AG04450 (cell line): Measurements from ENCODE around the gene MOB2. TPM values are rescaled to one million over a fixed set of nuclear protein-coding genes. Genes with fewer than 3 reads are reported as not detected.

Source experiments
- CTCF ChIA-PET: fragments of 300-600, 350-600 bp; formaldehyde crosslinking; extraction: SDS; loops from one replicate; lab custom pipeline; 2022; ENCODE audit warnings: antibody characterized with exemption, inconsistent platforms; lab: Charles Lee
- POLR2A ChIA-PET: fragments of 350-600 bp; formaldehyde crosslinking; extraction: SDS; loops from one replicate; lab custom pipeline; 2021; ENCODE audit warnings: antibody characterized with exemption, inconsistent platforms; lab: Yijun Ruan, JAX
- DNase-seq: peaks from one replicate; pipeline ENCODE4 v3.0.0-alpha.2; 2011; ENCODE audit warnings: low read depth, low spot score
- H3K27ac ChIP-seq: one replicate; pipeline ENCODE4 v1.5.1; 2012; ENCODE audit warnings: low read depth, low read length, control low read depth
- H3K27me3 ChIP-seq: one replicate; pipeline ENCODE4 v1.6.0; 2012; ENCODE audit warnings: low read length; ENCODE audit not compliant: control insufficient read depth, insufficient read depth
- H3K4me3 ChIP-seq: 2 replicates; pipeline ENCODE4 v1.5.1; 2011; ENCODE audit warnings: mild to moderate bottlenecking, low read depth, low read length, control low read depth
- H3K9me3 ChIP-seq: 2 replicates; pipeline ENCODE4 v1.5.1; 2012; ENCODE audit warnings: low read length; ENCODE audit not compliant: control insufficient read depth, insufficient read depth
- polyA plus RNA-seq: library from polyadenylated mRNA; depleted of rRNA; stranded (reverse); fragments of >200 nt; gene quantifications from 2 replicates; pipeline ENCODE4 v1.2.3, GENCODE V29; 2011
- TF ChIP-seq, protein P1 (sequence below): IDR thresholded peaks from 2 replicates; pipeline ENCODE4 v1.5.1; 2011; ENCODE audit warnings: low read depth, low read length, control low read depth, inconsistent platforms

MOB2 gene
- polyA plus RNA-seq, 1 experiment, result 19.9 TPM

DNA sequence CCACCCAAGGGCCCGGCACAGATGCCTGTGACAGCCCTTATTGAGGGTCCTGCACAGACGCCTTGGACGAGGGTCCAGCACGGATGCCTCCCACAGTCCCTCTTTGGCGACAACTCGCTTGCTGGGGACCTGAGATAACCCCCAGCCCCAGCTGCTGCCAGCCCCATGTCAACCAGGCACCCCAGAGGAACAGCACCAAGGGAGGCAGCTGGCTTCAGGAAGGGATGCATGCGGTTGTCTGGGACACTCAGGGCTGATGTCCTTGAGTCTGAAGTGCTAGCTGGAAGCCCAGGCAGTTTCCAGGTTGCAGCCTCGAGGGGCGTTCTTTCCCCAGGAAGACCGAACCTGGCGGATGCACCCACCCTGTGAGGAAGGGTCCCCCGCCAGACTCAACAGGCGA, 33.8 kb downstream of the MOB2 start:
- POLR2A ChIA-PET, result no interaction called here
- no peak for DNase-seq
- CTCF ChIA-PET, result no interaction called here
- Histone ChIP-seq H3K4me3 (no peak overlapping the region), H3K27ac (no peak overlapping the region), H3K9me3 (no peaks in the 10 kb centered on the region; the same call in 1 of the 2 replicates), H3K27me3 (no peaks in the 10 kb centered on the region)
- TF ChIP-seq, protein P1, sequence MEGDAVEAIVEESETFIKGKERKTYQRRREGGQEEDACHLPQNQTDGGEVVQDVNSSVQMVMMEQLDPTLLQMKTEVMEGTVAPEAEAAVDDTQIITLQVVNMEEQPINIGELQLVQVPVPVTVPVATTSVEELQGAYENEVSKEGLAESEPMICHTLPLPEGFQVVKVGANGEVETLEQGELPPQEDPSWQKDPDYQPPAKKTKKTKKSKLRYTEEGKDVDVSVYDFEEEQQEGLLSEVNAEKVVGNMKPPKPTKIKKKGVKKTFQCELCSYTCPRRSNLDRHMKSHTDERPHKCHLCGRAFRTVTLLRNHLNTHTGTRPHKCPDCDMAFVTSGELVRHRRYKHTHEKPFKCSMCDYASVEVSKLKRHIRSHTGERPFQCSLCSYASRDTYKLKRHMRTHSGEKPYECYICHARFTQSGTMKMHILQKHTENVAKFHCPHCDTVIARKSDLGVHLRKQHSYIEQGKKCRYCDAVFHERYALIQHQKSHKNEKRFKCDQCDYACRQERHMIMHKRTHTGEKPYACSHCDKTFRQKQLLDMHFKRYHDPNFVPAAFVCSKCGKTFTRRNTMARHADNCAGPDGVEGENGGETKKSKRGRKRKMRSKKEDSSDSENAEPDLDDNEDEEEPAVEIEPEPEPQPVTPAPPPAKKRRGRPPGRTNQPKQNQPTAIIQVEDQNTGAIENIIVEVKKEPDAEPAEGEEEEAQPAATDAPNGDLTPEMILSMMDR, result no peak

DNA sequence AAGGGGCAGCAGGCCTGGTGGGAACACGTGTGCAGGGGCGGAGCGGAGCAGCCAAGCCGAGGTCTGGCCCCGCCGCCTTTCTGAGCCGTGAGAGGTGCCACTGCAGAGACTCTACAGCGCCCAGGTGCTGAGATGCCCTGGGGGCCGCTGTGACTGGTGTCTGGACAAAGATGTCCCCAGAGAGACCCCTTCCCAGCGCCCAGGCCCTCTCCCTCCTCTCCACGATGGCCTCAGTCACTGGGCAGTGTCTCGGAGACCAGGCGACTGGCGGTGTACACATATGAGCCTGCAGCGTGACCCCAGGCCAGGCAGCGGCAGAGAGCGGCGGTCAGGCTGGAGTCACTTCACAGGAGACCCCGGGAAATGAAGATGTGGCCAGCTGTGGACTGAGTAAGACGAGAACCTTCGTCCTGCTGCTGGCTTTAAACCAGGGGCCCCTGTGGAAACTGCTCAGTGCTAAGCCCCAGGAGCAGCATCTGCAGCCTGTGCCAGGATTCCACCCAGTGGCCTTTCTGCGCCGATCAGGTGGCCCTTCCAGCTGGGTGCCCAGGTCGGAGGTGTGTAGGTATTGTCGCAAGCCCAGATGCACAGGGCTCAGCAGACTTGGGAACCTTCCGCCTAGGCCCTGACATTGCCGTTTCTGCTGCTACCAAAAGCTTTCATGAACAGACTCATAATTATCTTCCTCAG, 34.7 kb downstream of the MOB2 start:
- Histone ChIP-seq H3K27me3 (no peaks in the 10 kb centered on the region), H3K27ac (no peak overlapping the region), H3K4me3 (no peak overlapping the region), H3K9me3 (no peaks in the 10 kb centered on the region; the same call in 1 of the 2 replicates)
- DNase-seq, result no peak
- ChIA-PET POLR2A (no interaction called here), CTCF (no interaction called here)
- TF ChIP-seq, protein P1, result no peak

DNA sequence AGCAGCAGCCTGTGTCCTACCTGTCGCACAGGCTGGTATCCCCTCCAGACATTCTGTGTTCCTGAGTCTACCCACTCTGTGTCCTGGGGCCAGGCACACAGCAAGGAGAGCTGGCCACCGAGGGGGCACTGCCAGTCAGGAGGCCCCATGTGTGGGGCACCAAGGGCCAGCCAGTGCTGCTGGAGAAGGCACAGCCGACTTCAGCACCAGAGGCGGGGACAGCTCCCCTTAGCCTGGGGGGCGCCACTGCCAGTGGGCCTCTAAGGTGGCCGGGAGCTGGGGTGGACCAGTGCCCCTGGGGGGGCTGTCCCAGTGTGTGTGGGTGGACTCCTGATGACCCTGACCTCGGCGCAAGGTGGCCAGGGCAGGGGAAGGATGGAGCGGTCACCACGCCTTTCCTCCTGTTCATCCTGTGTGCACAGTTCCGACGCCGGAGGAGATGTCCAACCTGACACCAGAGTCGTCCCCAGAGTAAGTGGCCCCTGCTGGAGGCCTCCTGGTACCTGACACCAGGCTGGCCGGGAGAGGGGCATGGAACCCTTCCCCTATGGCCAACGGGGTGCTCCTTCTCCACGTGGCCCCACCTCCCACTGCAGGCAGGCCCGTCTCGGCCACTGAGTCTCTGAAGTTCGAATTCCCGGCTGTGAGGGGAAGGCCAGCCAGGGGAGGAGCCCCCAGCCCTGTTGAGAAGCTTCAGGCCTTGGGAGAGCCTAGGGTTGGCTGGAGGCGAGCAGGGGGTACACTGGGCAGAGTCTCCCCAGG, 35.4 kb downstream of the MOB2 start:
- CTCF ChIA-PET, result no interaction called here

DNA sequence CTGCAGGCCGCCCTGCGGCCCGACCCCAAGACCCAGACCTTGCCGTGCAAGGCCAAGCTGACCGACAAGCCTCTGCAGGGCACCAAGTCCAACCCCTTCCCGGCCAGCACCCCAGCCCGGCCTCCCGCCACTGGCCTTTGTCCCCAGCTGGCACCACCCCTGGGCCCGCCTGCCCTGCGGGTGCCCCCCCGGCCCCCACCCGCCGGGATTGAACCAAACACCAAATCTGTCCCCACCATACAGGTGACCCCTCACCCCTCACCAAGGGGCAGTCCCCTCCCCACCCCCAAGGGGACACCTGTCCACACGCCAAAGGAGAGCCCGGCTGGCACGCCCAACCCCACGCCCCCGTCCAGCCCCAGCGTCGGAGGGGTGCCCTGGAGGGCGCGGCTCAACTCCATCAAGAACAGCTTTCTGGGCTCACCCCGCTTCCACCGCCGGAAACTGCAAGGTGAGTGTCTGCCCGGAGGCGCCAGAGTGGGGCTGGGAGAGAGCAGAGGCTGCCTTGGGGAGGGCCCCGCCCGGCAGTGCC, 36.2 kb downstream of the MOB2 start:
- ChIA-PET CTCF (no interaction called here), POLR2A (no interaction called here)
- no peak for DNase-seq
- Histone ChIP-seq H3K4me3 (no peak overlapping the region), H3K27ac (no peak overlapping the region), H3K27me3 (no peaks in the 10 kb centered on the region), H3K9me3 (no peaks in the 10 kb centered on the region; the same call in 1 of the 2 replicates)
- TF ChIP-seq, protein P1, result no peak

More for the DNA sequence above, 35.4 kb downstream of the MOB2 start:
- DNase-seq, result no peak
- H3K27me3 ChIP-seq, result no peaks in the 10 kb centered on the region
- H3K27ac ChIP-seq, result no peak overlapping the region
- TF ChIP-seq, protein P1, result no peak
- no peaks in the 10 kb centered on the region; the same call in 1 of the 2 replicates for H3K9me3 ChIP-seq
- POLR2A ChIA-PET, result no interaction called here
- H3K4me3 ChIP-seq, result no peak overlapping the region
